ENCODE results near the gene PRR5L. TPM values are rescaled to one million over a fixed set of nuclear protein-coding genes. Genes with fewer than 3 reads are reported as not detected.

Gene PRR5L
- polyA plus RNA-seq, 3 donors, result 3.5 to 16.0 (median 7.4) TPM

DNA sequence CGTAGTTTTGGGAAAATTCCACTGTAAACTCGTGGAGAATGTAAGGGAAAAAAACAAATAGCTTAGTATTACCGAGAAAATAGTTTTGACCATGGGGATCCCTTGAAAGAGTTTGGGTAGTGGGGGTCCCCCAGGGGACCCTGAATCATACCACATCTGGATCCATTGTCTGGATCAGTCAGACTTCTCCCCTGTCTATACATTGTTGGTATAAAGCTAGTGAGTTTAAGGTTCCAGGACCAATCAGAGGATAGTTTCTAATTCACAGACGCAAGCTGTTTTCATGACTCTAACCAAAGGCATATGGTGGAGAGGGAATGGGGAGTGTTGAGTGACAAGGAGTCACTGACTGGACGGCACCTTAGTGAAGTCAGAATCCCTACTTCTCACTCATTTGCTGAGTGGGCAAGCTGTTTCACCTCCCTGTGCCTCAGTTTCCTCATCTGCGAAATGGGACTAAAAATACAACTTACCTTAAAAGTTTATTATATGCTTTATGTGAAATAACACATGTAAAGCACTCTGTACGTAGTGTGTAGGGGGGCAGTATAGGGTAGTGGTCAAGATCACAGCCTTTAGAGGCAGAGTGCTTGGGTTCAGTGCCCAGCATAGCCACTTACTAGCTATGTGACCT is 123.8 kb downstream of the PRR5L start:
- Mint-ChIP-seq H3K4me3 (no peak overlapping the region), H3K36me3 (peaks cover 11 to 22% of the 10 kb centered on the region in 2 donors), H3K27me3 (ENCODE audit: low read depth in 3 of 3) (peaks cover 2 to 3% (median 3%) of the 10 kb centered on the region in 3 donors), H3K4me1 (peaks cover 30% of the 10 kb centered on the region), H3K9me3 (no peaks in the 10 kb centered on the region), H3K27ac (no peak overlapping the region)
- no peak overlapping the region for H3K9ac ChIP-seq (ENCODE audit: insufficient read depth, low read length, poor library complexity, severe bottlenecking)
- H3K9me3 ChIP-seq (replicated peaks in 1 of 2; ENCODE audit: control insufficient read depth in 1 of 2, insufficient read depth in 1 of 2, low read length in 2 of 2), result no peaks in the 10 kb centered on the region
- peaks cover 7 to 13% of the 10 kb centered on the region in 2 donors for H3K4me1 ChIP-seq (ENCODE audit: control insufficient read depth in 1 of 2, insufficient read depth in 2 of 2, low read length in 2 of 2)
- H3K79me2 ChIP-seq (ENCODE audit: insufficient read depth, low read length), result no peaks in the 10 kb centered on the region
- DNase-seq, result no peak
- H3K27ac ChIP-seq (ENCODE audit: low read depth in 1 of 2, low read length in 2 of 2), result no peak overlapping the region
- H2AFZ ChIP-seq (ENCODE audit: insufficient read depth, low read depth, low read length, poor library complexity, severe bottlenecking), result no peak overlapping the region
- intact Hi-C loops (cut with micrococcal nuclease), result no loop called here
- TF ChIP-seq, protein P1, sequence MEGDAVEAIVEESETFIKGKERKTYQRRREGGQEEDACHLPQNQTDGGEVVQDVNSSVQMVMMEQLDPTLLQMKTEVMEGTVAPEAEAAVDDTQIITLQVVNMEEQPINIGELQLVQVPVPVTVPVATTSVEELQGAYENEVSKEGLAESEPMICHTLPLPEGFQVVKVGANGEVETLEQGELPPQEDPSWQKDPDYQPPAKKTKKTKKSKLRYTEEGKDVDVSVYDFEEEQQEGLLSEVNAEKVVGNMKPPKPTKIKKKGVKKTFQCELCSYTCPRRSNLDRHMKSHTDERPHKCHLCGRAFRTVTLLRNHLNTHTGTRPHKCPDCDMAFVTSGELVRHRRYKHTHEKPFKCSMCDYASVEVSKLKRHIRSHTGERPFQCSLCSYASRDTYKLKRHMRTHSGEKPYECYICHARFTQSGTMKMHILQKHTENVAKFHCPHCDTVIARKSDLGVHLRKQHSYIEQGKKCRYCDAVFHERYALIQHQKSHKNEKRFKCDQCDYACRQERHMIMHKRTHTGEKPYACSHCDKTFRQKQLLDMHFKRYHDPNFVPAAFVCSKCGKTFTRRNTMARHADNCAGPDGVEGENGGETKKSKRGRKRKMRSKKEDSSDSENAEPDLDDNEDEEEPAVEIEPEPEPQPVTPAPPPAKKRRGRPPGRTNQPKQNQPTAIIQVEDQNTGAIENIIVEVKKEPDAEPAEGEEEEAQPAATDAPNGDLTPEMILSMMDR (IDR thresholded peaks at IDR 0.05), result no peak
- WGBS (ENCODE audit: insufficient coverage), result no CpG with 5 or more reads among the region's 7 CpGs
- H4K20me1 ChIP-seq (ENCODE audit: insufficient read depth, low read length), result no peaks in the 10 kb centered on the region
- H3K4me2 ChIP-seq (replicated peaks; ENCODE audit: extremely low read depth, low read length, poor library complexity, severe bottlenecking), result no peak overlapping the region
- no peaks in the 10 kb centered on the region for H3K36me3 ChIP-seq (replicated peaks in 1 of 2; ENCODE audit: control insufficient read depth in 1 of 2, insufficient read depth in 2 of 2, low read length in 2 of 2)
- H3K27me3 ChIP-seq (ENCODE audit: control insufficient read depth in 2 of 2, insufficient read depth in 2 of 2, low read length in 2 of 2), result no peaks in the 10 kb centered on the region
- H3K4me3 ChIP-seq (replicated peaks in 1 of 3; ENCODE audit: low read depth in 2 of 3, low read length in 3 of 3), result no peak overlapping the region

DNA sequence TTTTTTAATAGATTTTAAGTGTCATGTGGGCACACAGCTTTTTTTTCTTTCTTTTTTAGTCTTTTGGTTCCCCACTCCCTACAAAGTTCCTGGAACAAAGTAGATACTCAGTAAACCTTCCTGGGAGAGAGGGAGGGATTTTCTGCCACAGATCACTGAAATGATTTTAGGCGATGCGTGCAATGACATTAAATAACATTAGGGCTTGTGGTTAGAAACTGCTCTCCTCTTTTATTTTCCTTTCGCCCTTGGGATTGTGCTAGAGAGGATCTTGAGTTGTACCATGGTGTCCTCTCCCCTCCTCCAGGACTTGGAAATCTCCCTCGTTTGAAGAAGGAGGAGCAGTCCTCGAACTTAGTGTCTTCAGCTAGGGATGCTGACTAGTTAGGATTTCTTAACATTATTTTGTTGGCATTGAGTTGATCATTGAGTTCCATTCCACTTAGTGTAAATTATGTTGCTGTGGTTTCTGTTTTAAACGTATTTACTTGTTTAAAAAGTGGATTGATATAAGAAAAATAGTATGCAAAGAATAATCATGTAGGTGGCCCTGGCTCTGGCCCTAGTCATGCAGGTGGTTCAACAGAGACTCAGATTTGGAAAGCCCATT is 125.6 kb downstream of the PRR5L start:
- H3K4me1 ChIP-seq (ENCODE audit: control insufficient read depth in 1 of 2, insufficient read depth in 2 of 2, low read length in 2 of 2), result peaks cover 23 to 31% of the 10 kb centered on the region in 2 donors
- no peak overlapping the region for H3K4me3 Mint-ChIP-seq
- intact Hi-C loops (cut with micrococcal nuclease), result no loop called here

More for the DNA sequence above, 125.6 kb downstream of the PRR5L start:
- H3K36me3 Mint-ChIP-seq, result peaks cover 14 to 21% of the 10 kb centered on the region in 2 donors
- Histone ChIP-seq H3K36me3 (replicated peaks in 1 of 2; ENCODE audit: control insufficient read depth in 1 of 2, insufficient read depth in 2 of 2, low read length in 2 of 2) (no peaks in the 10 kb centered on the region), H3K4me2 (replicated peaks; ENCODE audit: extremely low read depth, low read length, poor library complexity, severe bottlenecking) (no peak overlapping the region), H4K20me1 (ENCODE audit: insufficient read depth, low read length) (no peaks in the 10 kb centered on the region), H3K27me3 (ENCODE audit: control insufficient read depth in 2 of 2, insufficient read depth in 2 of 2, low read length in 2 of 2) (no peaks in the 10 kb centered on the region), H3K4me3 (replicated peaks in 1 of 3; ENCODE audit: low read depth in 2 of 3, low read length in 3 of 3) (no peak overlapping the region), H3K9ac (ENCODE audit: insufficient read depth, low read length, poor library complexity, severe bottlenecking) (peak overlapping the region; percentile 2), H2AFZ (ENCODE audit: insufficient read depth, low read depth, low read length, poor library complexity, severe bottlenecking) (no peak overlapping the region), H3K79me2 (ENCODE audit: insufficient read depth, low read length) (no peaks in the 10 kb centered on the region), H3K27ac (ENCODE audit: low read depth in 1 of 2, low read length in 2 of 2) (no peak overlapping the region), H3K9me3 (replicated peaks in 1 of 2; ENCODE audit: control insufficient read depth in 1 of 2, insufficient read depth in 1 of 2, low read length in 2 of 2) (no peaks in the 10 kb centered on the region)
- TF ChIP-seq, protein P1 (IDR thresholded peaks at IDR 0.05), result no peak
- no peaks in the 10 kb centered on the region for H3K9me3 Mint-ChIP-seq
- peaks cover 41% of the 10 kb centered on the region for H3K4me1 Mint-ChIP-seq
- no CpG with 5 or more reads among the region's 6 CpGs for WGBS (ENCODE audit: insufficient coverage)
- H3K27ac Mint-ChIP-seq, result peak overlapping the region in 5 of 7 donors; percentile 12 to 95 (median 53)
- peaks cover 2 to 3% (median 3%) of the 10 kb centered on the region in 3 donors for H3K27me3 Mint-ChIP-seq (ENCODE audit: low read depth in 3 of 3)
- DNase-seq, result no peak

All from CD14-positive monocyte (primary cell).